GM19324 (cell line): ENCODE results near the gene CNBD2.
"Not testable (repeated sequence)": the region's sequence is repeated elsewhere in the genome, so short reads cannot be mapped to it uniquely, and the experiment has no call there.

Source experiments
- ATAC-seq: cut with Tn5 transposase; IDR thresholded peaks from one replicate; pipeline ENCODE4 v1.9.1; 2021; ENCODE audit warnings: mild to moderate bottlenecking, moderate library complexity; ENCODE audit not compliant: unreplicated experiment, low FRiP score

CNBD2 gene

GRCh38 chr20:36017048-36017951 is 48.9 kb downstream of the CNBD2 start:
- ATAC-seq, result no peak

- no peak for ATAC-seq
These were observed 50.0 kb downstream of the CNBD2 start for GRCh38 chr20:36018208-36018988.

- not testable (repeated sequence) for ATAC-seq
These were observed 57.7 kb downstream of the CNBD2 start for GRCh38 chr20:36026131-36026530.

- ATAC-seq, result no peak
These were observed 59.9 kb downstream of the CNBD2 start for GRCh38 chr20:36028106-36028808.

GRCh38 chr20:36030149-36030548 is 61.8 kb downstream of the CNBD2 start:
- ATAC-seq, result no peak

GRCh38 chr20:36031806-36032205 is 63.4 kb downstream of the CNBD2 start:
- ATAC-seq, result no peak

- ATAC-seq, result no peak
These were observed 66.5 kb downstream of the CNBD2 start for GRCh38 chr20:36034875-36035274.

- ATAC-seq, result no peak
These were observed 67.4 kb downstream of the CNBD2 start for GRCh38 chr20:36035745-36036144.

- no peak for ATAC-seq
These were observed 68.3 kb downstream of the CNBD2 start for GRCh38 chr20:36036688-36037087.

GRCh38 chr20:36040571-36040970 is 72.2 kb downstream of the CNBD2 start:
- no peak for ATAC-seq

- ATAC-seq, result no peak
These were observed 75.1 kb downstream of the CNBD2 start for GRCh38 chr20:36043441-36043840.

- ATAC-seq, result no peak
These were observed 75.6 kb downstream of the CNBD2 start for GRCh38 chr20:36043892-36044515.

GRCh38 chr20:36045373-36045714 is 77.0 kb downstream of the CNBD2 start:
- no peak for ATAC-seq

- ATAC-seq, result not testable (repeated sequence)
These were observed 77.8 kb downstream of the CNBD2 start for GRCh38 chr20:36046073-36046798.

- not testable (repeated sequence) for ATAC-seq
These were observed 81.0 kb downstream of the CNBD2 start for GRCh38 chr20:36049408-36049807.

- ATAC-seq, result peak; percentile 93
These were observed 82.3 kb downstream of the CNBD2 start for GRCh38 chr20:36050436-36051317.

GRCh38 chr20:36051318-36052116 is 83.1 kb downstream of the CNBD2 start:
- ATAC-seq, result no peak

GRCh38 chr20:36052117-36052513 is 83.7 kb downstream of the CNBD2 start:
- ATAC-seq, result no peak
